ENCODE data around the gene ABR.

- TF ChIP-seq, protein P1, sequence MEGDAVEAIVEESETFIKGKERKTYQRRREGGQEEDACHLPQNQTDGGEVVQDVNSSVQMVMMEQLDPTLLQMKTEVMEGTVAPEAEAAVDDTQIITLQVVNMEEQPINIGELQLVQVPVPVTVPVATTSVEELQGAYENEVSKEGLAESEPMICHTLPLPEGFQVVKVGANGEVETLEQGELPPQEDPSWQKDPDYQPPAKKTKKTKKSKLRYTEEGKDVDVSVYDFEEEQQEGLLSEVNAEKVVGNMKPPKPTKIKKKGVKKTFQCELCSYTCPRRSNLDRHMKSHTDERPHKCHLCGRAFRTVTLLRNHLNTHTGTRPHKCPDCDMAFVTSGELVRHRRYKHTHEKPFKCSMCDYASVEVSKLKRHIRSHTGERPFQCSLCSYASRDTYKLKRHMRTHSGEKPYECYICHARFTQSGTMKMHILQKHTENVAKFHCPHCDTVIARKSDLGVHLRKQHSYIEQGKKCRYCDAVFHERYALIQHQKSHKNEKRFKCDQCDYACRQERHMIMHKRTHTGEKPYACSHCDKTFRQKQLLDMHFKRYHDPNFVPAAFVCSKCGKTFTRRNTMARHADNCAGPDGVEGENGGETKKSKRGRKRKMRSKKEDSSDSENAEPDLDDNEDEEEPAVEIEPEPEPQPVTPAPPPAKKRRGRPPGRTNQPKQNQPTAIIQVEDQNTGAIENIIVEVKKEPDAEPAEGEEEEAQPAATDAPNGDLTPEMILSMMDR (IDR thresholded peaks at IDR 0.05; ENCODE audit: low read depth, low read length) = no peak
- no peak for TF ChIP-seq EZH2phosphoT487 (IDR thresholded peaks at IDR 0.05; ENCODE audit: low read depth)
Measured at GRCh38 chr17:978103-979093, 201.4 kb downstream of the ABR start.

All from OCI-LY3 (cell line).